Endodermal cell (in vitro differentiated cells): ENCODE measurements around the gene GUCY1A1. TPM values are rescaled to one million over a fixed set of nuclear protein-coding genes. Genes with fewer than 3 reads are reported as not detected.

Experiments
- DNase-seq: peaks from one replicate; pipeline ENCODE4 v3.0.0-alpha.2; 2017
- H3K27ac ChIP-seq: 2 replicates; pipeline ENCODE4 v1.5.1; 2013; ENCODE audit warnings: mild to moderate bottlenecking, low read depth, low read length, moderate library complexity
- H3K27me3 ChIP-seq: 2 replicates; pipeline ENCODE4 v1.6.1; 2013; ENCODE audit warnings: mild to moderate bottlenecking, low read length, moderate library complexity; ENCODE audit not compliant: insufficient read depth, control insufficient read depth, poor library complexity, severe bottlenecking
- H3K36me3 ChIP-seq: 2 replicates; pipeline ENCODE4 v1.7.0; 2013; ENCODE audit warnings: mild to moderate bottlenecking, low read length, moderate library complexity; ENCODE audit not compliant: control insufficient read depth, insufficient read depth
- H3K4me1 ChIP-seq: one replicate; pipeline ENCODE4 v1.7.0; 2013; ENCODE audit warnings: low read length; ENCODE audit not compliant: control insufficient read depth, insufficient read depth
- H3K4me3 ChIP-seq: 2 replicates; pipeline ENCODE4 v1.5.1; 2013; ENCODE audit warnings: mild to moderate bottlenecking, low read length, moderate library complexity
- H3K9ac ChIP-seq: 2 replicates; pipeline ENCODE4 v1.6.1; 2013; ENCODE audit warnings: mild to moderate bottlenecking, low read length, moderate library complexity; ENCODE audit not compliant: poor library complexity, severe bottlenecking; ENCODE audit errors: extremely low read depth
- H3K9me3 ChIP-seq: 2 replicates; pipeline ENCODE4 v1.6.1; 2013; ENCODE audit warnings: mild to moderate bottlenecking, low read length, moderate library complexity; ENCODE audit not compliant: control insufficient read depth
- H3K27ac Mint-ChIP-seq: 2 replicates; pipeline ENCODE4 v1.8.0; 2020; ENCODE audit warnings: mixed read lengths
- H3K27me3 Mint-ChIP-seq: 2 replicates; pipeline ENCODE4 v1.8.0; 2021; ENCODE audit warnings: mild to moderate bottlenecking, mixed read lengths; ENCODE audit not compliant: insufficient read depth
- H3K36me3 Mint-ChIP-seq: 2 replicates; pipeline ENCODE4 v1.8.0; 2020; ENCODE audit warnings: low read depth, mixed read lengths
- H3K4me1 Mint-ChIP-seq: 2 replicates; pipeline ENCODE4 v1.8.0; 2020; ENCODE audit warnings: mixed read lengths
- H3K4me3 Mint-ChIP-seq: 2 replicates; pipeline ENCODE4 v1.8.0; 2020; ENCODE audit warnings: mild to moderate bottlenecking, moderate library complexity, mixed read lengths
- H3K9me3 Mint-ChIP-seq: 2 replicates; pipeline ENCODE4 v1.8.0; 2020; ENCODE audit warnings: mild to moderate bottlenecking, mixed read lengths
- CTCF ChIP-seq: fragments of 200-600 bp; sonication (generic); conservative IDR thresholded peaks from 2 replicates; pipeline ENCODE4 v1.5.0; 2021; ENCODE audit warnings: antibody characterized with exemption, mild to moderate bottlenecking
- WGBS, 2 experiments: methylation state at CpG; one replicate each; pipeline versions ENCODE4 v1.1.5 to v1.1.7; 2013; ENCODE audit warnings: missing lambda C conversion rate in 2 of 2, mixed read lengths in 1 of 2; ENCODE audit not compliant: insufficient coverage in 1 of 2, insufficient read length in 1 of 2; 5-methylcytosine and 5-hydroxymethylcytosine counted together
- total RNA-seq, 2 donors: library from RNA; stranded (reverse); fragmentation: NEBNext Ultra II Directional in 1 of 2; extraction: Animal tissue kit (Norgen Biotek cat#: 25700) in 1 of 2; gene quantifications; 2 replicates in 1 of 2; 3 replicates in 1 of 2; pipeline ENCODE4 v1.2.1, GENCODE V29; 2021

The GUCY1A1 gene
- total RNA-seq, 2 donors from 2014 or later = 0.58 to 1.1 TPM

- Mint-ChIP-seq H3K36me3 (no peaks in the 10 kb centered on the region), H3K27ac (no peak overlapping the region), H3K4me1 (no peaks in the 10 kb centered on the region), H3K27me3 (peaks cover 10% of the 10 kb centered on the region), H3K4me3 (no peak overlapping the region), H3K9me3 (no peaks in the 10 kb centered on the region)
- Histone ChIP-seq H3K4me3 (no peak overlapping the region), H3K4me1 (no peaks in the 10 kb centered on the region), H3K9ac (no peak overlapping the region), H3K27ac (no peak overlapping the region), H3K9me3 (no peaks in the 10 kb centered on the region), H3K36me3 (no peaks in the 10 kb centered on the region), H3K27me3 (no peaks in the 10 kb centered on the region)
- no peak for DNase-seq
- TF ChIP-seq CTCF = no peak
- 93% methylated on average over 3 of the region's 4 CpGs; no CpG with 5 or more reads in 1 of the 2 experiments for WGBS, 2 experiments
Measured at GRCh38 chr4:155632310-155632840, 34.3 kb upstream of the GUCY1A1 start.

- no peak overlapping the region for H3K4me3 Mint-ChIP-seq
- Histone ChIP-seq H3K4me3 (no peak overlapping the region), H3K9me3 (no peaks in the 10 kb centered on the region), H3K36me3 (no peaks in the 10 kb centered on the region), H3K27me3 (no peaks in the 10 kb centered on the region), H3K4me1 (peaks cover 3% of the 10 kb centered on the region), H3K9ac (no peak overlapping the region), H3K27ac (no peak overlapping the region)
- 90 to 93% methylated on average over 3 to 5 of the region's 5 CpGs for WGBS, 2 experiments
- H3K4me1 Mint-ChIP-seq = peaks cover 6% of the 10 kb centered on the region
- H3K27ac Mint-ChIP-seq = no peak overlapping the region
- no peaks in the 10 kb centered on the region for H3K36me3 Mint-ChIP-seq
- no peak for DNase-seq
- H3K27me3 Mint-ChIP-seq = peaks cover 13% of the 10 kb centered on the region
- TF ChIP-seq CTCF = no peak
- H3K9me3 Mint-ChIP-seq = no peaks in the 10 kb centered on the region
Measured at GRCh38 chr4:155638195-155638965, 28.3 kb upstream of the GUCY1A1 start.

GRCh38 chr4:155639704-155640523 is 26.7 kb upstream of the GUCY1A1 start:
- no peak overlapping the region for H3K27ac ChIP-seq
- no peak overlapping the region for H3K27ac Mint-ChIP-seq
- WGBS, 2 experiments = 97% methylated on average over 3 of the region's 3 CpGs; no CpG with 5 or more reads in 1 of the 2 experiments

More at GRCh38 chr4:155639704-155640523, 26.7 kb upstream of the GUCY1A1 start:
- no peak for DNase-seq
- no peak for TF ChIP-seq CTCF
- Histone ChIP-seq H3K4me3 (no peak overlapping the region), H3K36me3 (no peaks in the 10 kb centered on the region), H3K9me3 (no peaks in the 10 kb centered on the region), H3K27me3 (no peaks in the 10 kb centered on the region), H3K4me1 (peaks cover 3% of the 10 kb centered on the region), H3K9ac (no peak overlapping the region)
- H3K27me3 Mint-ChIP-seq = peaks cover 22% of the 10 kb centered on the region
- no peaks in the 10 kb centered on the region for H3K36me3 Mint-ChIP-seq
- no peak overlapping the region for H3K4me3 Mint-ChIP-seq
- H3K9me3 Mint-ChIP-seq = no peaks in the 10 kb centered on the region
- H3K4me1 Mint-ChIP-seq = peaks cover 6% of the 10 kb centered on the region
